Putamen (tissue), 1 donor: ENCODE measurements around the gene MRPL16.
A peak's percentile ranks its signal among the peaks of the same experiment; 100 is the strongest.
"Not testable (repeated sequence)": the region's sequence is repeated elsewhere in the genome, so short reads cannot be mapped to it uniquely, and the experiment has no call there.

Source experiments
- DNase-seq: peaks from one replicate; pipeline ENCODE4 v3.0.0-alpha.2; 2016; ENCODE audit warnings: low spot score

The MRPL16 gene

GRCh38 chr11:59810189-59810910 lies at the start of gene MRPL16:
MRPL16 (minus strand) TSS chr11:59810778; CDS start chr11:59810658, 120 bp downstream.
- peak; percentile 83 for DNase-seq

GRCh38 chr11:59859673-59860072 lies 49.1 kb upstream of the MRPL16 start:
- no peak for DNase-seq

GRCh38 chr11:59857439-59858434 lies 47.2 kb upstream of the MRPL16 start:
- no peak for DNase-seq

GRCh38 chr11:59854871-59855270 lies 44.3 kb upstream of the MRPL16 start:
- no peak for DNase-seq

- not testable (repeated sequence) for DNase-seq
Observed at GRCh38 chr11:59851416-59851815, 40.8 kb upstream of the MRPL16 start.

GRCh38 chr11:59849551-59849950 lies 39.0 kb upstream of the MRPL16 start:
- DNase-seq = not testable (repeated sequence)

- DNase-seq = no peak
Observed at GRCh38 chr11:59849129-59849528, 38.6 kb upstream of the MRPL16 start.

GRCh38 chr11:59848439-59848838 lies 37.9 kb upstream of the MRPL16 start:
- DNase-seq = not testable (repeated sequence)

GRCh38 chr11:59847626-59848025 lies 37.0 kb upstream of the MRPL16 start:
- DNase-seq = no peak

GRCh38 chr11:59846556-59846955 lies 36.0 kb upstream of the MRPL16 start:
- DNase-seq = no peak

- DNase-seq = no peak
Observed at GRCh38 chr11:59845399-59845798, 34.8 kb upstream of the MRPL16 start, which contains the start of gene CBLIF. CBLIF (minus strand) TSS chr11:59845499; CDS start chr11:59845453, 46 bp downstream.

- DNase-seq = no peak
Observed at GRCh38 chr11:59842316-59842715, 31.7 kb upstream of the MRPL16 start.

GRCh38 chr11:59841514-59841913 lies 30.9 kb upstream of the MRPL16 start:
- no peak for DNase-seq

- DNase-seq = no peak
Observed at GRCh38 chr11:59839615-59840014, 29.0 kb upstream of the MRPL16 start.

- no peak for DNase-seq
Observed at GRCh38 chr11:59833602-59834001, 23.0 kb upstream of the MRPL16 start.

GRCh38 chr11:59829358-59829757 lies 18.8 kb upstream of the MRPL16 start:
- no peak for DNase-seq

- no peak for DNase-seq
Observed at GRCh38 chr11:59822989-59823566, 12.5 kb upstream of the MRPL16 start.

- no peak for DNase-seq
Observed at GRCh38 chr11:59818572-59818971, 8.0 kb upstream of the MRPL16 start.

- DNase-seq = not testable (repeated sequence)
Observed at GRCh38 chr11:59816434-59816833, 5.9 kb upstream of the MRPL16 start.

GRCh38 chr11:59815754-59816153 lies 5.2 kb upstream of the MRPL16 start:
- no peak for DNase-seq

- DNase-seq = no peak
Observed at GRCh38 chr11:59814021-59814420, 3.4 kb upstream of the MRPL16 start.

GRCh38 chr11:59813364-59813763 lies 2.8 kb upstream of the MRPL16 start:
- DNase-seq = no peak
